Omental fat pad (tissue), 4 donors: ENCODE results near the gene FSD1. TPM values are rescaled to one million over a fixed set of nuclear protein-coding genes. Genes with fewer than 3 reads are reported as not detected.
A peak's percentile ranks its signal among the peaks of the same experiment; 100 is the strongest.
"Not testable (repeated sequence)": the region's sequence is repeated elsewhere in the genome, so short reads cannot be mapped to it uniquely, and the experiment has no call there.

Experiments
- ATAC-seq: fragments of 150-250 bp; one replicate; pipeline ENCODE4 v1.9.1; 2016; ENCODE audit warnings: mild to moderate bottlenecking, moderate library complexity; ENCODE audit not compliant: low FRiP score
- DNase-seq: peaks from one replicate; pipeline ENCODE4 v3.0.0-alpha.2; 2019; ENCODE audit warnings: low spot score
- CTCF ChIP-seq, 3 donors: fragments of 450-650 bp; IDR thresholded peaks; one replicate each; pipeline ENCODE4 v1.5.1; 2016 to 2017; ENCODE audit warnings: antibody characterized with exemption in 3 of 3, mild to moderate bottlenecking in 3 of 3, moderate library complexity in 2 of 3
- total RNA-seq, 4 donors: library from RNA; depleted of rRNA; stranded (reverse); fragments of >200 nt; gene quantifications; one replicate each; pipeline ENCODE4 v1.1.0, GENCODE V29; 2016

FSD1 gene
- total RNA-seq, 4 donors from 2014 or later: not detected

- TF ChIP-seq CTCF (IDR thresholded peaks at IDR 0.05): no peak
- ATAC-seq: no peak
- no peak for DNase-seq
These were observed 38.0 kb upstream of the FSD1 start for GRCh38 chr19:4266253-4267000.

DNA sequence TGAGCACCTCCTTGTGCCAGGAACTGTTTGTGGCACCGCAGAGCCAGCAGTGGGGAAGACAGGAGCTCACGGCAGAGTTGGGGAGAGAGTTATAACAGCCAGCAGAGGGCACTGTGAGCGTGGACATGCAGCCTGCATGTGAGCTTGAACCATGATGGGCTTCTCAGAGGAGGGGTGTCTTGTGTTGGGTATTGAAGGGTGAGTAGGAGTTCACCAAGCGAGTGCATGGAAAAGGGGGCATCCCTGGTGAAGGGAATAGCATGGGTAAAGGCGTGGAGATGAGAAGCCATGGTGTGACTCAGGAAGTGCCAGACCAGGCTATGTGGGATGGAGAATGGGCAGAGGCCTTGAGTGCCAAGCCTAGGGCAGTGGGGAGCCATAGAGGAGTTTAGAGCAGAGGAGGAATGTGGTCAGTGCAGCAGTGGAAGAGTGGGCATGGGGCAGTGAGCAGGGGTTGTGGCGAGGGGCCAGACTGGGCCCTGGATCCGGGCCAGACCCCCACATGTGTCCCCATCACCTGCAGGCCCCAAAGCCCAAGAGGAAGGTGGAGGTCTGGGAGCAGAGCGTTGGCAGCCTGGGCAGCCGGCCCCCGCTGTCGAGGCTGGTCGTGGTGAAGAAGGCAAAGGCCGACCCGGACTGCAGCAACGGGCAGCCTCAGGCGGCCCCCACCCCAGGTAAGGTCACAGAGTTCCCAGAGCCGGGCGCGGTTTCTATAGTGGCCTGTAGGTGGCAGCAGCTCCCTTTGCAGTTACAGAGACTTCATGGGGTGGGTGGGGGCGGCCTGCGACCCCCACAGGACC lies 37.1 kb upstream of the FSD1 start:
- DNase-seq: peak; percentile 36
- TF ChIP-seq CTCF (IDR thresholded peaks at IDR 0.05): peak in 1 of 3 donors; percentile 45
- peak; percentile 29 for ATAC-seq

GRCh38 chr19:4267901-4268815 lies 36.2 kb upstream of the FSD1 start:
- TF ChIP-seq CTCF (IDR thresholded peaks at IDR 0.05): no peak
- DNase-seq (no peak), ATAC-seq (no peak)

DNA sequence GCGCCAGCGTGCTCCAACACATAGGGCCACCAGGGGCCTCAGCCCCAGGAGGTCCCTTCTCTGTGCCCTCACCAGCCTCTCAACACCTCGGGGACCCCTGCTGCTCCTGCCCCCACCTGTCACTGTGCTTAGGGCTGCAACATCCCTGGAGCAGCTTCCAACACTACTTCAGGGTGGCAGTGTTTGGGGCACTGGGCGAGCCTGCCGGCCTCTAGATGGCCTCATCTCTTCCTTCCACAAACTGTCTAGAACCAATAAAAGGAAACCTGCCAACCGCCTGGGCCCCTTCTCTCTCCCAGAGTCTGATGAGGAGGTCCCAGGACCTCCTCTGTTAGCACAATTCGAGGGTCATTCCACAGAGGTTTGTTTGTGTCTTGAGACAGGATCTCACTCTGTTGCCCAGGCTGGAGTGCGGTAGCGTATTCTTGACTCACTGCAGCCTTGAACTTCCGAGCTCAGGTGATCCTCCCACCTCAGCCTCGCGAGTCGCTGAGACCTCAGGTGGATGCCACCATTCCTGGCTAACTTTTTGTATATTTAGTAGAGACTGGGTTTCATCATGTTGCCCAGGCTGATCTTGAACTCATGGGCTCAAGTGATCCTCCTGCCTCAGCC lies 35.5 kb upstream of the FSD1 start:
- no peak for ATAC-seq
- DNase-seq: no peak
- TF ChIP-seq CTCF (IDR thresholded peaks at IDR 0.05): no peak

GRCh38 chr19:4272894-4273293 lies 31.5 kb upstream of the FSD1 start:
- ATAC-seq: no peak

DNA sequence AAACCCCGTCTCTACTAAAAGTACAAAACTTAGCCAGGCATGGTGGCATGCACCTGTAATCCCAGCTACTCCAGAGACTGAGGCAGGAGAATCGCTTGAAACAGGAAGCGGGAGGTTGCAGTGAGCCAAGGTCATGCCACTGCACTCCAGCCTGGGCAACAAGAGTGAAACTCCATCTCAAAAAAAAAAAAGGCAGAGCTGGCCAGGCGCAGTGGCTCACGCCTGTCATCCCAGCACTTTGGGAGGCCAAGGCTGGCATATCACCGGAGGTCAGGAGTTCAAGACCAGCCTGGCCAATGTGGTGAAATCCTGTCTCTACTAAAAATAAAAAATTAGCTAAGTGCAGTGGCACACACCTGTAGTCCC lies 30.1 kb upstream of the FSD1 start:
- ATAC-seq, DNase-seq: not testable (repeated sequence)

More at GRCh38 chr19:4272894-4273293, 31.5 kb upstream of the FSD1 start:
- TF ChIP-seq CTCF (IDR thresholded peaks at IDR 0.05): no peak
- DNase-seq: no peak
